GM12892 (cell line): ENCODE data around the gene MISP.

Experiments used
- POLR2A ChIP-seq: IDR thresholded peaks from 2 replicates; pipeline ENCODE4 v1.6.1; 2011; ENCODE audit warnings: low read depth, low read length, control low read depth
- POLR2AphosphoS5 ChIP-seq: IDR thresholded peaks from 2 replicates; pipeline ENCODE4 v1.6.1; 2011; ENCODE audit warnings: low read depth, low read length, control low read depth
- TAF1 ChIP-seq: IDR thresholded peaks from 2 replicates; pipeline ENCODE4 v1.6.1; 2011; ENCODE audit warnings: low read depth, mild to moderate bottlenecking, control low read depth, low read length, borderline replicate concordance

DNA sequence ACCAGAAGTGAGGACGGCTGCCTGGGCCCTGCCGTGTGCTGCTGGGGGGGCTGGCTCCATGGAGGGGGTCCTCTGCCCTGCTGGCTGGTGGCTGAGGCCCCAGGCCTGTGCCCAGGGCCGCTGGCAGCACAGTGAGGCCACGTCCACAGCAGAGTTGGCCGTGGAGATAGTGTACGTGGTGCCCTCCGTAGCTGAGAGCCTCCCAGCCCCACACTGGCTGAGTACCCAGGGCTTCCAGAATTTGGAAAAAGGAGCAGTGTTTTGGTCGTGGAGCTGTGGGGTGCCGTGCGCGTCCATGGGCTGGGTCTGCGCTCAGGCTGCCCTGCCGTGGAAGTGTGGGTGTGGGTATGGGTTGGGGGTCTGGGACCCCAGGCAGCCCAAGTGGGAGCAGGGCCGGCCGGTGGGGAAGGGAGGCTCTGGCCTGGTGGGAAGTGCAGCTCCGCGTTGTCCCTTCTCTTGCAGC lies 52.2 kb downstream of the MISP start:
- no peak for TF ChIP-seq TAF1
- no peak for TF ChIP-seq POLR2A
- peak; percentile 41; the same call in 1 of the 2 replicates for TF ChIP-seq POLR2AphosphoS5
